ENCODE measurements around the gene OR2T8. TPM values are rescaled to one million over a fixed set of nuclear protein-coding genes. Genes with fewer than 3 reads are reported as not detected.

OR2T8 gene, protein sequence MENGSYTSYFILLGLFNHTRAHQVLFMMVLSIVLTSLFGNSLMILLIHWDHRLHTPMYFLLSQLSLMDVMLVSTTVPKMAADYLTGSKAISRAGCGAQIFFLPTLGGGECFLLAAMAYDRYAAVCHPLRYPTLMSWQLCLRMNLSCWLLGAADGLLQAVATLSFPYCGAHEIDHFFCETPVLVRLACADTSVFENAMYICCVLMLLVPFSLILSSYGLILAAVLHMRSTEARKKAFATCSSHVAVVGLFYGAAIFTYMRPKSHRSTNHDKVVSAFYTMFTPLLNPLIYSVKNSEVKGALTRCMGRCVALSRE
- not detected in 2 replicates for total RNA-seq

GRCh38 chr1:247919952-247920351 is at the start of gene OR2T8:
TSS of gene OR2T8 (plus strand) at chr1:247920252. CDS start at chr1:247921018, 766 bp downstream.

GRCh38 chr1:247895163-247895637 is 24.9 kb upstream of the OR2T8 start, which contains the start of gene OR2W3:
TSS of gene OR2W3 (plus strand) at chr1:247895587. CDS start at chr1:247895587, 0 bp downstream.

DNA sequence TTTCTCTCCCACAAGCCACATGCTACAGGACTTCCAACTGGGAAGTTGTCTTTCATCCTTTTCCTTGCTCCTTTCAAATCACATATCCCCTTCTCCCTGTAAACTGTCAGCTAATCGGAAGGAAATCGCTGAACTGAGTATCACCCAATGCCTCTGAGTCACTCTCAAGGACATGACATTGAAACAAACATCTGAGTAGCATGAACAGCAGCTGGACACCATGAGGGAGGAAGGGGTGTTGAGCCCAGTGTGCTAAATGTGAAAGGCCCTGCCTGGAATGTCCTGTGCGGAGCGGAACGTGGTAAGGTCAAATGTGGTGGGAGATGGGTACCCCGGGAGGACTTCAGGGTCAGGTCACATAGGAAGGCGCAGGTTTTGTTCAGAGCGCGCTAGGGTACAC is 4.8 kb downstream of the OR2T8 start, which contains the start of gene OR2AJ1:
TSS of gene OR2AJ1 (plus strand) at position 22 of the 400 bp plus-strand sequence. CDS start 8,880 bp downstream, outside the sequence.

DNA sequence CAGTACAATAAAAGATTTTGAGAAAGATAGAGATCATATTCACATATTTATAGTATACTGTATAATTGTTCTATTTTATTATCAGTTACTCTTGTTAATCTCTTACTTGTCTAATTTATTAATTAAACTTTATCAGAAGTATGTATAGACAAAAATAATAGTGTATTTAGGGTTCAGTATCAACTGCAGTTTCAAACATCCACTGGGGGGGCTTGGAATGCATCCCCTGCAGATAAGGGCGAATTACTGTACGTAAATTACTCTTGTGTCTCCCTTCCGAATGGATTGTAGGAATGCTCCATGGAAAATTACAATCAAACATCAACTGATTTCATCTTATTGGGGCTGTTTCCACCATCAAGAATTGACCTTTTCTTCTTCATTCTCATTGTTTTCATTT is 28.5 kb downstream of the OR2T8 start, which contains the start of gene OR2L8:
TSS of gene OR2L8 (plus strand) at position 301 of the 400 bp plus-strand sequence. CDS start at position 301, 0 bp downstream.

DNA sequence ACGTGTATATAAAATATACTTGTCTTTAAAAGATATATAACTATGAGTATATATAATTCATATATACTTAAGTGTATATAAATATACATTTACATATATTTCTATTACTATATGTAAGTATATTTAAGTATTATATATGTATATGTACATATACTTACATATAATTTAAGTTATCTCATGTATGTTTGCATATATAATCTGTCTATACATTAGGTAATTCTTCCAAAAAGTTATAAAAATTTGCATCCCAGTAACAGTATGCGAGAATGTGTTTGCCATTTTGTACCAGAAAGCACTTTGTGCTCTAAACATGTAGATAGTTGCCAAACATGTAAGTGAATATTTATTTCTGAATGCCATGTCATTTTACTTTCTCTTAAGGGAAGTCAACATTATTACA is 44.9 kb downstream of the OR2T8 start, which contains the start of gene OR2AK2:
TSS of gene OR2AK2 (plus strand) at position 301 of the 400 bp plus-strand sequence. CDS start 144 bp downstream, outside the sequence.

Other genes with a start within 250 kb of the OR2T8 start
- gene OR13G1, start 240.5 kb upstream of the OR2T8 start, total RNA-seq: not detected in 2 replicates
- gene OR6F1, start 203.6 kb upstream of the OR2T8 start, total RNA-seq: not detected in 2 replicates
- not detected in 2 replicates for gene OR14K1, start 181.6 kb upstream of the OR2T8 start, total RNA-seq
- not detected in 2 replicates for gene OR14A2, start 172.1 kb upstream of the OR2T8 start, total RNA-seq
- not detected in 2 replicates for gene OR1C1, start 159.7 kb upstream of the OR2T8 start, total RNA-seq
- not detected in 2 replicates for gene OR14A16, start 96.1 kb upstream of the OR2T8 start, total RNA-seq
- gene OR11L1, start 78.4 kb upstream of the OR2T8 start, total RNA-seq: not detected in 2 replicates
- 0.98 and 4.0 TPM in 2 replicates for gene TRIM58, start 63.1 kb upstream of the OR2T8 start, total RNA-seq
- 0.20 and 3.7 TPM in 2 replicates for gene OR2W3, start 24.7 kb upstream of the OR2T8 start, total RNA-seq
- not detected in 2 replicates for gene OR2AJ1, start 4.6 kb downstream of the OR2T8 start, total RNA-seq
- not detected in 2 replicates for gene OR2L8, start 28.6 kb downstream of the OR2T8 start, total RNA-seq
- gene OR2AK2, start 45.0 kb downstream of the OR2T8 start, total RNA-seq: not detected in 2 replicates
- gene OR2L5, start 93.4 kb downstream of the OR2T8 start, total RNA-seq: not detected in 2 replicates
- under 0.01 TPM in 1 of 2 replicates, not detected in the other for gene OR2L2, start 109.8 kb downstream of the OR2T8 start, total RNA-seq
- gene OR2L3, start 126.6 kb downstream of the OR2T8 start, total RNA-seq: not detected in 2 replicates
- not detected in 2 replicates for gene OR2L13, start 174.9 kb downstream of the OR2T8 start, total RNA-seq
- gene OR2M5, start 224.9 kb downstream of the OR2T8 start, total RNA-seq: not detected in 2 replicates

All from subcutaneous preadipocyte (primary cell).